T-helper 1 cell treated with Interleukin-12 subunit alpha and Interleukin-12 subunit beta and Interleukin-4 antibody, amounts not matched to agents 30 μg/mL and 1 μg/mL, for 36 hours (primary cell): ENCODE measurements around the gene IPPK.

ENCODE experiments used
- H3K27ac Mint-ChIP-seq: one replicate; pipeline ENCODE4 v1.8.0; 2021; ENCODE audit warnings: mild to moderate bottlenecking, mixed read lengths
- H3K27me3 Mint-ChIP-seq: one replicate; pipeline ENCODE4 v1.8.0; 2021; ENCODE audit warnings: low read depth, mixed read lengths
- H3K36me3 Mint-ChIP-seq: one replicate; pipeline ENCODE4 v1.8.0; 2021; ENCODE audit warnings: low read depth, mixed read lengths
- H3K4me1 Mint-ChIP-seq: one replicate; pipeline ENCODE4 v1.8.0; 2021; ENCODE audit warnings: low read depth, mixed read lengths
- H3K4me3 Mint-ChIP-seq: one replicate; pipeline ENCODE4 v1.8.0; 2021; ENCODE audit warnings: mild to moderate bottlenecking, moderate library complexity, mixed read lengths
- H3K9me3 Mint-ChIP-seq: one replicate; pipeline ENCODE4 v1.8.0; 2021; ENCODE audit warnings: mixed read lengths

Gene IPPK

GRCh38 chr9:92656537-92656925 lies 13.4 kb downstream of the IPPK start:
- Mint-ChIP-seq H3K4me1 (peaks cover 4% of the 10 kb centered on the region), H3K36me3 (peaks cover 2% of the 10 kb centered on the region), H3K27me3 (no peaks in the 10 kb centered on the region), H3K9me3 (no peaks in the 10 kb centered on the region), H3K4me3 (no peak overlapping the region), H3K27ac (no peak overlapping the region)

GRCh38 chr9:92655896-92656536 lies 13.9 kb downstream of the IPPK start:
- H3K4me1 Mint-ChIP-seq: peaks cover 2% of the 10 kb centered on the region
- peaks cover 2% of the 10 kb centered on the region for H3K36me3 Mint-ChIP-seq
- H3K27me3 Mint-ChIP-seq: no peaks in the 10 kb centered on the region
- H3K4me3 Mint-ChIP-seq: no peak overlapping the region
- no peaks in the 10 kb centered on the region for H3K9me3 Mint-ChIP-seq
- no peak overlapping the region for H3K27ac Mint-ChIP-seq

GRCh38 chr9:92655366-92655765 lies 14.6 kb downstream of the IPPK start:
- Mint-ChIP-seq H3K9me3 (no peaks in the 10 kb centered on the region), H3K4me3 (no peak overlapping the region), H3K27ac (no peak overlapping the region), H3K36me3 (peaks cover 7% of the 10 kb centered on the region), H3K4me1 (peaks cover 4% of the 10 kb centered on the region), H3K27me3 (no peaks in the 10 kb centered on the region)

GRCh38 chr9:92654481-92655301 lies 15.2 kb downstream of the IPPK start:
- no peaks in the 10 kb centered on the region for H3K27me3 Mint-ChIP-seq
- H3K27ac Mint-ChIP-seq: no peak overlapping the region
- no peaks in the 10 kb centered on the region for H3K9me3 Mint-ChIP-seq
- peaks cover 9% of the 10 kb centered on the region for H3K36me3 Mint-ChIP-seq
- H3K4me1 Mint-ChIP-seq: peaks cover 4% of the 10 kb centered on the region
- H3K4me3 Mint-ChIP-seq: no peak overlapping the region

GRCh38 chr9:92652461-92652860 lies 17.5 kb downstream of the IPPK start:
- no peaks in the 10 kb centered on the region for H3K27me3 Mint-ChIP-seq
- peaks cover 23% of the 10 kb centered on the region for H3K36me3 Mint-ChIP-seq
- no peak overlapping the region for H3K27ac Mint-ChIP-seq

GRCh38 chr9:92650839-92651621 lies 18.9 kb downstream of the IPPK start:
- Mint-ChIP-seq H3K4me1 (peaks cover 4% of the 10 kb centered on the region), H3K27me3 (no peaks in the 10 kb centered on the region), H3K9me3 (no peaks in the 10 kb centered on the region), H3K27ac (no peak overlapping the region), H3K4me3 (no peak overlapping the region), H3K36me3 (peaks cover 34% of the 10 kb centered on the region)

More at GRCh38 chr9:92652461-92652860, 17.5 kb downstream of the IPPK start:
- Mint-ChIP-seq H3K9me3 (no peaks in the 10 kb centered on the region), H3K4me3 (no peak overlapping the region), H3K4me1 (peaks cover 4% of the 10 kb centered on the region)

GRCh38 chr9:92650296-92650695 lies 19.6 kb downstream of the IPPK start:
- peaks cover 39% of the 10 kb centered on the region for H3K36me3 Mint-ChIP-seq
- H3K4me1 Mint-ChIP-seq: peaks cover 3% of the 10 kb centered on the region
- H3K27me3 Mint-ChIP-seq: no peaks in the 10 kb centered on the region
- no peak overlapping the region for H3K27ac Mint-ChIP-seq
- no peak overlapping the region for H3K4me3 Mint-ChIP-seq
- no peaks in the 10 kb centered on the region for H3K9me3 Mint-ChIP-seq

DNA sequence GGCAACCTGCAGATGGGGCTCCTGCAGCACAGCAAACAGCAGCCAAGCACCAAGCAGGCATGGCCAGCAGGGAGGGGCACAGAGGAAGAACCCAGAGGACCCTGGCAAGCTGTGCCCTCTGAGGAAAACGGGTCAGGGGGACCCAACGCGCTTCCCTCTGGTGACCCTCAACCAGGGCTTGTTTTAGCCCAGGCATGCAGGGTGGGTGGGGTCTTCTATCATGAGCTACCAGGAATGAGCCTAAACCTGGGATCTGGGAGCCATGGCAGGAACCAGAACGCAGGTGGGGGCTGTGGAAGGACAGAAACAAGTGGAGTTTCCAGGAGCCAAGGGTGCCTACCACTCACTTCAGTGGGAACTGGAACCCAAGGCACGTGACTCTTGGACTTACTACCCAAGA lies 20.9 kb downstream of the IPPK start:
- Mint-ChIP-seq H3K27ac (no peak overlapping the region), H3K36me3 (peaks cover 52% of the 10 kb centered on the region), H3K4me1 (peaks cover 3% of the 10 kb centered on the region), H3K27me3 (no peaks in the 10 kb centered on the region), H3K4me3 (no peak overlapping the region), H3K9me3 (no peaks in the 10 kb centered on the region)

- Mint-ChIP-seq H3K4me3 (no peak overlapping the region), H3K27ac (no peak overlapping the region), H3K27me3 (no peaks in the 10 kb centered on the region), H3K4me1 (peaks cover 3% of the 10 kb centered on the region), H3K9me3 (no peaks in the 10 kb centered on the region), H3K36me3 (peaks cover 52% of the 10 kb centered on the region)
Measured at GRCh38 chr9:92648474-92648971, 21.4 kb downstream of the IPPK start.

GRCh38 chr9:92647671-92648473 lies 22.1 kb downstream of the IPPK start:
- Mint-ChIP-seq H3K27me3 (no peaks in the 10 kb centered on the region), H3K27ac (no peak overlapping the region), H3K4me3 (no peak overlapping the region), H3K9me3 (no peaks in the 10 kb centered on the region), H3K4me1 (peaks cover 3% of the 10 kb centered on the region), H3K36me3 (peaks cover 52% of the 10 kb centered on the region)

DNA sequence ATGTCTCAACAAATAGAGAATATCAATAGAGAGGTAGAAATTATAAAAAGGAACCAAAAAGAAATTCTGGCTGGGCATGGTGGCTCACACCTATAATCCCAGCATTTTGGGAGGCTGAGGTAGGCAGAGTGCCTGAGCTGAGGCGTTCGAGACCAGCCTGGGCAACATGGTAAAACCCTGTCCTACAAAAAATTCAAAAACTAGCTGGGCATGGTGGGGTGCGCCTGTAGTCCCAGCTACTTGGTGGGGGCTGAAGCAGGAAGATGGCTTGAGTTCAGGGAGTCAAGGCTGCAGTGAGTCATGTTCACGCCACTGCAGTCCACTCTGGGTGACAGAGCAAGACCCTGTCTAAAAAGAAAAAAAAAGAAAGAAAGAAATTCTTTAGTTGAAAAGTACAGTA lies 24.9 kb downstream of the IPPK start:
- Mint-ChIP-seq H3K9me3 (no peaks in the 10 kb centered on the region), H3K4me3 (no peak overlapping the region), H3K27ac (no peak overlapping the region), H3K4me1 (peaks cover 2% of the 10 kb centered on the region), H3K27me3 (no peaks in the 10 kb centered on the region), H3K36me3 (peaks cover 56% of the 10 kb centered on the region)

- peaks cover 56% of the 10 kb centered on the region for H3K36me3 Mint-ChIP-seq
- H3K4me1 Mint-ChIP-seq: peaks cover 2% of the 10 kb centered on the region
- H3K27ac Mint-ChIP-seq: no peak overlapping the region
- H3K9me3 Mint-ChIP-seq: no peaks in the 10 kb centered on the region
- H3K27me3 Mint-ChIP-seq: no peaks in the 10 kb centered on the region
- no peak overlapping the region for H3K4me3 Mint-ChIP-seq
Measured at GRCh38 chr9:92644278-92644677, 25.7 kb downstream of the IPPK start.

GRCh38 chr9:92642564-92642963 lies 27.4 kb downstream of the IPPK start:
- Mint-ChIP-seq H3K4me1 (peaks cover 2% of the 10 kb centered on the region), H3K9me3 (no peaks in the 10 kb centered on the region), H3K27me3 (no peaks in the 10 kb centered on the region), H3K4me3 (no peak overlapping the region), H3K27ac (no peak overlapping the region), H3K36me3 (peaks cover 54% of the 10 kb centered on the region)

DNA sequence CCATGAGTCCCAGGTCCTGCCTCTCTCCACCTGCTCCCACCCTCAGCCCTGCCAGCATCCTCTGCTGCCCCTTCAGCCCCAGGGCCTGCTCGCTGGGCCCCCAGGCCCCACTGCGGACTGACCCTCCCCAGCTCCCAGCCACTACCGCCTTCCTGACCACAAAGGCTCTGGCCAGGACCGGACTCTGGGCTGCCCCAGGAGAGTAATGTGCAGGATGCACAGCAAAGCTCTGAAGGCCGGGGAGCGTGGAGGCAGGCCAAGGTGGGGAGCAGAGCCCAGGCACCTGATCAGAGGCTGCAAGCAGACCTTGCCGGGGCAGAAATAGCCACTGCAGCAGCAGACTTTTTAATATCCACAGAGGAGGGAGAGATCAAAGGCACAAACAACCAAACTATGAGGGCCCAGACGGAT lies 27.9 kb downstream of the IPPK start:
- Mint-ChIP-seq H3K9me3 (no peaks in the 10 kb centered on the region), H3K4me3 (no peak overlapping the region), H3K27me3 (no peaks in the 10 kb centered on the region), H3K27ac (no peak overlapping the region), H3K4me1 (peaks cover 2% of the 10 kb centered on the region), H3K36me3 (peaks cover 51% of the 10 kb centered on the region)
